Measurements from ENCODE around the gene BTNL8. TPM values are rescaled to one million over a fixed set of nuclear protein-coding genes. Genes with fewer than 3 reads are reported as not detected.

The BTNL8 gene
- total RNA-seq, 1 experiment from 2014 or later, result not detected

GRCh38 chr5:180932660-180933059 is 33.7 kb downstream of the BTNL8 start:
- CTCF ChIA-PET, result no interaction called here
- Histone ChIP-seq H4K20me1 (ENCODE audit: low read length) (no peaks in the 10 kb centered on the region), H3K9me3 (ENCODE audit: low read length) (no peaks in the 10 kb centered on the region; the same call in 1 of the 2 replicates), H2AFZ (ENCODE audit: low read length) (no peak overlapping the region), H3F3A (ENCODE audit: low read length, unreplicated experiment) (no peaks in the 10 kb centered on the region), H3K79me2 (ENCODE audit: low read length) (no peaks in the 10 kb centered on the region), H3K9me2 (replicated peaks; ENCODE audit: low read length) (no peaks in the 10 kb centered on the region), H3K36me3 (ENCODE audit: low read depth, low read length) (no peaks in the 10 kb centered on the region), H3K9ac (ENCODE audit: low read length) (no peak overlapping the region), H3K4me1 (ENCODE audit: insufficient read depth, low read length) (no peaks in the 10 kb centered on the region), H3K4me3 (ENCODE audit: low read length) (no peak overlapping the region), H3K4me2 (ENCODE audit: low read length) (no peak overlapping the region), H3K27ac (ENCODE audit: low read length) (no peak overlapping the region), H3K27me3 (ENCODE audit: low read length) (no peaks in the 10 kb centered on the region)
- intact Hi-C loops (cut with micrococcal nuclease), result no loop called here
- BruUV-seq (replicated peaks), result no TSS peak
- DNase-seq, result no peak
- TF ChIP-seq EZH2phosphoT487 (IDR thresholded peaks at IDR 0.05; ENCODE audit: borderline replicate concordance, low read length), result no peak
- no peak for TF ChIP-seq EZH2 (IDR thresholded peaks at IDR 0.05; ENCODE audit: low read length, unreplicated experiment)
- TF ChIP-seq CTCF (conservative IDR thresholded peaks at IDR 0.05; ENCODE audit: low read depth, low read length), result no peak
- POLR2A ChIA-PET (ENCODE audit: unreplicated experiment), result no interaction called here
- no peak for ATAC-seq

GRCh38 chr5:180935203-180935602 is 36.2 kb downstream of the BTNL8 start:
- TF ChIP-seq CTCF (conservative IDR thresholded peaks at IDR 0.05; ENCODE audit: low read depth, low read length), result no peak
- no peak for TF ChIP-seq EZH2 (IDR thresholded peaks at IDR 0.05; ENCODE audit: low read length, unreplicated experiment)
- TF ChIP-seq EZH2phosphoT487 (IDR thresholded peaks at IDR 0.05; ENCODE audit: borderline replicate concordance, low read length), result no peak
- POLR2A ChIA-PET (ENCODE audit: unreplicated experiment), result no interaction called here
- H2AFZ ChIP-seq (ENCODE audit: low read length), result no peak overlapping the region
- no peak overlapping the region for H3K4me3 ChIP-seq (ENCODE audit: low read length)
- no peak overlapping the region for H3K9ac ChIP-seq (ENCODE audit: low read length)
- no peaks in the 10 kb centered on the region for H3K36me3 ChIP-seq (ENCODE audit: low read depth, low read length)
- BruUV-seq (replicated peaks), result no TSS peak
- H4K20me1 ChIP-seq (ENCODE audit: low read length), result no peaks in the 10 kb centered on the region
- H3K27me3 ChIP-seq (ENCODE audit: low read length), result no peaks in the 10 kb centered on the region
- CTCF ChIA-PET, result no interaction called here
- H3K4me2 ChIP-seq (ENCODE audit: low read length), result no peak overlapping the region
- intact Hi-C loops (cut with micrococcal nuclease), result no loop called here
- ATAC-seq, result no peak
- no peak overlapping the region for H3K27ac ChIP-seq (ENCODE audit: low read length)
- peaks cover 10% of the 10 kb centered on the region; the same call in 1 of the 2 replicates for H3K9me3 ChIP-seq (ENCODE audit: low read length)
- no peaks in the 10 kb centered on the region for H3F3A ChIP-seq (ENCODE audit: low read length, unreplicated experiment)
- no peak for DNase-seq
- no peaks in the 10 kb centered on the region for H3K4me1 ChIP-seq (ENCODE audit: insufficient read depth, low read length)
- H3K79me2 ChIP-seq (ENCODE audit: low read length), result no peaks in the 10 kb centered on the region
- H3K9me2 ChIP-seq (replicated peaks; ENCODE audit: low read length), result no peaks in the 10 kb centered on the region

GRCh38 chr5:180938294-180938693 is 39.3 kb downstream of the BTNL8 start:
- H3K79me2 ChIP-seq (ENCODE audit: low read length), result no peaks in the 10 kb centered on the region
- CTCF ChIA-PET, result no interaction called here
- no peak overlapping the region for H3K9ac ChIP-seq (ENCODE audit: low read length)
- H2AFZ ChIP-seq (ENCODE audit: low read length), result no peak overlapping the region
- no peaks in the 10 kb centered on the region for H3K36me3 ChIP-seq (ENCODE audit: low read depth, low read length)
- H3K27ac ChIP-seq (ENCODE audit: low read length), result no peak overlapping the region
- intact Hi-C loops (cut with micrococcal nuclease), result no loop called here
- H3K4me2 ChIP-seq (ENCODE audit: low read length), result no peak overlapping the region
- no peaks in the 10 kb centered on the region for H3F3A ChIP-seq (ENCODE audit: low read length, unreplicated experiment)
- H4K20me1 ChIP-seq (ENCODE audit: low read length), result no peaks in the 10 kb centered on the region
- H3K27me3 ChIP-seq (ENCODE audit: low read length), result no peaks in the 10 kb centered on the region
- POLR2A ChIA-PET (ENCODE audit: unreplicated experiment), result no interaction called here
- BruUV-seq (replicated peaks), result no TSS peak
- DNase-seq (no peak), ATAC-seq (no peak)
- H3K4me1 ChIP-seq (ENCODE audit: insufficient read depth, low read length), result no peaks in the 10 kb centered on the region
- peaks cover 10% of the 10 kb centered on the region; the same call in 1 of the 2 replicates for H3K9me3 ChIP-seq (ENCODE audit: low read length)
- TF ChIP-seq EZH2phosphoT487 (IDR thresholded peaks at IDR 0.05; ENCODE audit: borderline replicate concordance, low read length) (no peak), EZH2 (IDR thresholded peaks at IDR 0.05; ENCODE audit: low read length, unreplicated experiment) (no peak), CTCF (conservative IDR thresholded peaks at IDR 0.05; ENCODE audit: low read depth, low read length) (no peak)
- no peaks in the 10 kb centered on the region for H3K9me2 ChIP-seq (replicated peaks; ENCODE audit: low read length)
- no peak overlapping the region for H3K4me3 ChIP-seq (ENCODE audit: low read length)

Measured in PC-3 (cell line).